Lower leg skin (tissue), 4 donors: ENCODE measurements around the gene ADCY7. TPM values are rescaled to one million over a fixed set of nuclear protein-coding genes. Genes with fewer than 3 reads are reported as not detected.

Experiments used
- DNase-seq, 2 donors: peaks; one replicate each; pipeline ENCODE4 v3.0.0-alpha.2; 2019; ENCODE audit warnings: low spot score in 2 of 2
- H3K4me3 ChIP-seq: fragments of 200-600 bp; sonication (generic); 2 replicates; pipeline ENCODE4 v1.5.1; 2017; ENCODE audit warnings: mild to moderate bottlenecking, low read depth; ENCODE audit not compliant: poor library complexity, severe bottlenecking
- CTCF ChIP-seq, 3 donors: fragments of 450-650 bp; IDR thresholded peaks; one replicate each; pipeline ENCODE4 v1.5.1; 2016; ENCODE audit warnings: antibody characterized with exemption in 3 of 3, mild to moderate bottlenecking in 3 of 3, moderate library complexity in 2 of 3
- POLR2A ChIP-seq, 2 donors: fragments of 450-650 bp; IDR thresholded peaks; one replicate each; pipeline ENCODE4 v1.6.1; 2016 to 2017; ENCODE audit warnings: antibody characterized with exemption in 2 of 2, mild to moderate bottlenecking in 1 of 2, moderate library complexity in 1 of 2
- WGBS, 2 donors: methylation state at CpG; one replicate each; pipeline ENCODE4 v1.1.5; 2018; 5-methylcytosine and 5-hydroxymethylcytosine counted together
- intact Hi-C: fragments of 100-400 bp; cut with DNase I; formaldehyde crosslinking; loops from one replicate; pipeline ENCODE4 v1.15.0; 2023; ENCODE audit warnings: low total_unique reads
- total RNA-seq, 4 donors: library from RNA; depleted of rRNA; stranded (reverse); fragments of >200 nt; gene quantifications; one replicate each; pipeline ENCODE4 v1.1.0, GENCODE V29; 2016

The ADCY7 gene
- total RNA-seq, 4 donors from 2014 or later, result 14.0 to 28.2 (median 21.0) TPM

- WGBS, 2 donors, result 59 to 70% methylated on average over 3 of the region's 3 CpGs
- TF ChIP-seq CTCF (IDR thresholded peaks at IDR 0.05) (no peak), POLR2A (IDR thresholded peaks at IDR 0.05) (no peak)
- no peak overlapping the region for H3K4me3 ChIP-seq
- DNase-seq, result no peak
- intact Hi-C loops, result no loop called here
Measured at GRCh38 chr16:50267651-50268050, 1.3 kb downstream of the ADCY7 start.

- no peak for DNase-seq
- 68 to 84% methylated on average over 5 of the region's 5 CpGs for WGBS, 2 donors
- intact Hi-C loops, result no loop called here
- no peak for TF ChIP-seq CTCF (IDR thresholded peaks at IDR 0.05)
- TF ChIP-seq POLR2A (IDR thresholded peaks at IDR 0.05), result no peak
- H3K4me3 ChIP-seq, result no peak overlapping the region
Measured at GRCh38 chr16:50268352-50268751, 2.0 kb downstream of the ADCY7 start.

- TF ChIP-seq CTCF (IDR thresholded peaks at IDR 0.05) (no peak), POLR2A (IDR thresholded peaks at IDR 0.05) (no peak)
- H3K4me3 ChIP-seq, result no peak overlapping the region
- DNase-seq, result no peak
- intact Hi-C loops, result no loop called here
- 93 to 94% methylated on average over 13 of the region's 13 CpGs for WGBS, 2 donors
Measured at GRCh38 chr16:50269061-50269705, 2.8 kb downstream of the ADCY7 start.

- intact Hi-C loops, result no loop called here
- no peak for DNase-seq
- no peak overlapping the region for H3K4me3 ChIP-seq
- TF ChIP-seq CTCF (IDR thresholded peaks at IDR 0.05) (no peak), POLR2A (IDR thresholded peaks at IDR 0.05) (no peak)
- WGBS, 2 donors, result 89 to 92% methylated on average over 12 of the region's 12 CpGs
Measured at GRCh38 chr16:50269769-50270509, 3.6 kb downstream of the ADCY7 start.

- WGBS, 2 donors, result 89 to 97% methylated on average over 11 to 12 of the region's 13 CpGs
Measured at GRCh38 chr16:50270510-50271147, 4.3 kb downstream of the ADCY7 start.

More at GRCh38 chr16:50270510-50271147, 4.3 kb downstream of the ADCY7 start:
- DNase-seq, result no peak
- no peak for TF ChIP-seq CTCF (IDR thresholded peaks at IDR 0.05)
- TF ChIP-seq POLR2A (IDR thresholded peaks at IDR 0.05), result no peak
- no peak overlapping the region for H3K4me3 ChIP-seq
- intact Hi-C loops, result no loop called here
